ENCODE data around the gene THADA.

- no peak for TF ChIP-seq TAF1 (IDR thresholded peaks at IDR 0.05; ENCODE audit: borderline replicate concordance, insufficient read depth, low read length)
- TF ChIP-seq POLR2AphosphoS5 (IDR thresholded peaks at IDR 0.05; ENCODE audit: low read depth, low read length): no peak
- TF ChIP-seq REST (IDR thresholded peaks at IDR 0.05; ENCODE audit: insufficient read depth in 1 of 2, low read depth in 2 of 2, low read length in 2 of 2): no peak
- no peak for TF ChIP-seq SIN3A (IDR thresholded peaks at IDR 0.05; ENCODE audit: borderline replicate concordance, insufficient read depth, low read length)
Observed at GRCh38 chr2:43631618-43632317, 35.9 kb upstream of the THADA start.
